ENCODE results near the gene SHB. TPM values are rescaled to one million over a fixed set of nuclear protein-coding genes. Genes with fewer than 3 reads are reported as not detected.
A peak's percentile ranks its signal among the peaks of the same experiment; 100 is the strongest.

SHB gene
- polyA plus RNA-seq, 1 donor (not counting 4 experiments of a cell fraction or from before 2014, with no cell fraction given): 10.9 TPM

DNA sequence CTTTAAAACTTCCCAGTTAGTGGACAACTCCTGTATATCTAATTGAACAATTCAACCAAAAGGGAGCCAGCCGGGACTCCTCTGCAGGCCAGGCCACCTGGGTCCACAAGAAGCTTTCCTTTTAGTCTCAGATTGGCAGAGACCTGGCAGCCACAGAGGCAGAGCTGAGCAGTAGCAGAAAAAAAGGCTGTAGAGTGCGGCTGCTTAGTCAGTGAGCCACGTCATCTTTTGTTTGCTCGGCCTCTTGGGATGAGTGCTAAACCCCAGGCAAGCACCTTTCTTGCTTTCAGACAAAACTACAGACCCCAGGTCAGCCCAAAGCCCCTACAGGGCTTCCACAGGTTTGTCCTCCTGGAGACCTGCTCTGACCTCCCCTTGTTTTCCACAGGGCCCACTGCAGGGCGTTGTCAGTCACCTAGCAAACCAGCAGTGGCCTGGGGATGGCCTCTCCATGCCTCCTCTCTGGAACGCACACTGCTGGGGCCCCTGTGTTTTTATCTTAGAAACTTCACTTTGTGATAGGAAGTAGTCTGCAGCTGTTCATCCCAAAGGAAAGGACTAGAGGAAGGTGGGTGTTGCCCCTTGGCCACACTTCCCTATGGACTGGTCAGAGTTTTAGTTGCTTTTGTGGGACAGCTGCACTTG is 49.9 kb downstream of the SHB start:
- H3K9me3 ChIP-seq (ENCODE audit: control insufficient read depth, low read depth, low read length): no peaks in the 10 kb centered on the region
- H3K4me2 ChIP-seq (ENCODE audit: control insufficient read depth, extremely low read depth, insufficient read depth, low read depth, low read length): peak overlapping the region; percentile 28
- H3K36me3 ChIP-seq (ENCODE audit: control insufficient read depth in 2 of 2, extremely low read depth in 1 of 2, insufficient read depth in 2 of 2, low read length in 2 of 2): peaks cover 12 to 26% of the 10 kb centered on the region in 2 experiments
- H3K4me1 ChIP-seq (ENCODE audit: control insufficient read depth, extremely low read depth, insufficient read depth, low read length): peaks cover 65% of the 10 kb centered on the region
- no peak overlapping the region for H3K4me3 ChIP-seq (ENCODE audit: control insufficient read depth in 2 of 3, extremely low read depth in 1 of 3, insufficient read depth in 2 of 3, low read depth in 1 of 3, low read length in 3 of 3)
- no peak for DNase-seq (ENCODE audit: low read depth, low spot score)
- H3K9me1 ChIP-seq (ENCODE audit: control insufficient read depth, extremely low read depth, insufficient read depth, low read length): no peaks in the 10 kb centered on the region
- no peaks in the 10 kb centered on the region for H3K27me3 ChIP-seq (ENCODE audit: control insufficient read depth, extremely low read depth, insufficient read depth, low read length)
- peaks cover 70% of the 10 kb centered on the region for H3K79me2 ChIP-seq (ENCODE audit: control insufficient read depth, insufficient read depth, low read length)
- no peaks in the 10 kb centered on the region for H4K20me1 ChIP-seq (ENCODE audit: control insufficient read depth, extremely low read depth, insufficient read depth, low read length)
- H3K9ac ChIP-seq (ENCODE audit: control insufficient read depth, extremely low read depth, insufficient read depth, low read length): no peak overlapping the region
- H2AFZ ChIP-seq (ENCODE audit: control insufficient read depth, low read length): no peak overlapping the region
- peak; percentile 74 for FAIRE-seq
- peak overlapping the region; percentile 36 for H3K27ac ChIP-seq (ENCODE audit: control insufficient read depth, insufficient read depth, low read length)
- dilution Hi-C loops (cut with MboI; ENCODE audit: extremely low pct_ligation_motif_present, low sequenced_read_pairs): no loop called here
- TF ChIP-seq EZH2 (IDR thresholded peaks at IDR 0.05; ENCODE audit: low read length): no peak

DNA sequence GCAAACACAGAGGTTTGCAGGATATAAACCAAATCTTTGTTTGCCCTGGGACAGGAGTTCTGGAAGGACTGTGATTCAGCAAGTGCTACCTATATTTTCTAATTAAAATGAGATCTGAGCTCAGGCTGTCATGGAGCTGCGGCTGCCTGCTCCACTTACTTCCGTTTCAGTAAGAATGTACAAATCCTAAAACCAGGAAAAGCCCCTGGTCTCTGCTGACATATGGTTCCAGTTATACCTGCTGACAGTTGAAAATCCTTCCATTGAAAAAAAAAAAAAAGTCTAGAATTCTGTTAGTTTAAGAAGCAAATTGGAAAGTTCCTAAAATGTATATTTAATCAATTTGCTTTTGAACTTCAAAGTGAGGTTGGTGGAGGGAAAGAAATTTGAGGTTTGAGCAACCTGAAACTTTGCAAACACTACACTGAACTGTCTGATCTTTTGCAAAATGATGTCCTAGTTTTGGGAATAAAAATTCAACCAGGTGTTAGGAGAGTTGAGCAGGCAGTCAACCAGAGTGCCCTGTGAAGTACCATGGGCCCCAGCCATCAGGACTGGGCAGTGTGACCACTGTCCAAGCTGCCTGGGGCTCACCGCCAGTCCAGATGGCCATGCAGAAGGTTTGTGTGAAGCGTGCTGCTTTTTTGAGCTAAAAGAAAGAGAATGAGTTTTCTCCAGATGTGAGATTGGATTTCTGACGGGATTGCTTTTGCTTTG is 50.6 kb downstream of the SHB start:
- H3K36me3 ChIP-seq (ENCODE audit: control insufficient read depth in 2 of 2, extremely low read depth in 1 of 2, insufficient read depth in 2 of 2, low read length in 2 of 2): peaks cover 18 to 31% of the 10 kb centered on the region in 2 experiments
- H3K79me2 ChIP-seq (ENCODE audit: control insufficient read depth, insufficient read depth, low read length): peaks cover 68% of the 10 kb centered on the region
- H4K20me1 ChIP-seq (ENCODE audit: control insufficient read depth, extremely low read depth, insufficient read depth, low read length): no peaks in the 10 kb centered on the region
- H3K9ac ChIP-seq (ENCODE audit: control insufficient read depth, extremely low read depth, insufficient read depth, low read length): no peak overlapping the region
- TF ChIP-seq EZH2 (IDR thresholded peaks at IDR 0.05; ENCODE audit: low read length): no peak
- TF ChIP-seq, protein P1, sequence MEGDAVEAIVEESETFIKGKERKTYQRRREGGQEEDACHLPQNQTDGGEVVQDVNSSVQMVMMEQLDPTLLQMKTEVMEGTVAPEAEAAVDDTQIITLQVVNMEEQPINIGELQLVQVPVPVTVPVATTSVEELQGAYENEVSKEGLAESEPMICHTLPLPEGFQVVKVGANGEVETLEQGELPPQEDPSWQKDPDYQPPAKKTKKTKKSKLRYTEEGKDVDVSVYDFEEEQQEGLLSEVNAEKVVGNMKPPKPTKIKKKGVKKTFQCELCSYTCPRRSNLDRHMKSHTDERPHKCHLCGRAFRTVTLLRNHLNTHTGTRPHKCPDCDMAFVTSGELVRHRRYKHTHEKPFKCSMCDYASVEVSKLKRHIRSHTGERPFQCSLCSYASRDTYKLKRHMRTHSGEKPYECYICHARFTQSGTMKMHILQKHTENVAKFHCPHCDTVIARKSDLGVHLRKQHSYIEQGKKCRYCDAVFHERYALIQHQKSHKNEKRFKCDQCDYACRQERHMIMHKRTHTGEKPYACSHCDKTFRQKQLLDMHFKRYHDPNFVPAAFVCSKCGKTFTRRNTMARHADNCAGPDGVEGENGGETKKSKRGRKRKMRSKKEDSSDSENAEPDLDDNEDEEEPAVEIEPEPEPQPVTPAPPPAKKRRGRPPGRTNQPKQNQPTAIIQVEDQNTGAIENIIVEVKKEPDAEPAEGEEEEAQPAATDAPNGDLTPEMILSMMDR (optimal IDR thresholded peaks at IDR 0.05 in 1 of 3, IDR thresholded peaks at IDR 0.05 in 1 of 3, conservative IDR thresholded peaks at IDR 0.05 in 1 of 3; ENCODE audit: extremely low read depth in 1 of 3, insufficient read depth in 2 of 3, low read length in 3 of 3): no peak
- no peaks in the 10 kb centered on the region for H3K9me1 ChIP-seq (ENCODE audit: control insufficient read depth, extremely low read depth, insufficient read depth, low read length)
- peaks cover 58% of the 10 kb centered on the region for H3K4me1 ChIP-seq (ENCODE audit: control insufficient read depth, extremely low read depth, insufficient read depth, low read length)
- dilution Hi-C loops (cut with MboI; ENCODE audit: extremely low pct_ligation_motif_present, low sequenced_read_pairs): no loop called here
- no peak for FAIRE-seq
- no peak overlapping the region for H3K4me2 ChIP-seq (ENCODE audit: control insufficient read depth, extremely low read depth, insufficient read depth, low read depth, low read length)
- DNase-seq (ENCODE audit: low read depth, low spot score): no peak
- H2AFZ ChIP-seq (ENCODE audit: control insufficient read depth, low read length): no peak overlapping the region
- no peak overlapping the region for H3K27ac ChIP-seq (ENCODE audit: control insufficient read depth, insufficient read depth, low read length)
- H3K9me3 ChIP-seq (ENCODE audit: control insufficient read depth, low read depth, low read length): no peaks in the 10 kb centered on the region
- no peak overlapping the region for H3K4me3 ChIP-seq (ENCODE audit: control insufficient read depth in 2 of 3, extremely low read depth in 1 of 3, insufficient read depth in 2 of 3, low read depth in 1 of 3, low read length in 3 of 3)
- H3K27me3 ChIP-seq (ENCODE audit: control insufficient read depth, extremely low read depth, insufficient read depth, low read length): no peaks in the 10 kb centered on the region
